Measurements from ENCODE around the gene SLC35D3. TPM values are rescaled to one million over a fixed set of nuclear protein-coding genes. Genes with fewer than 3 reads are reported as not detected.
"Not testable (repeated sequence)": the region's sequence is repeated elsewhere in the genome, so short reads cannot be mapped to it uniquely, and the experiment has no call there.

The SLC35D3 gene

DNA sequence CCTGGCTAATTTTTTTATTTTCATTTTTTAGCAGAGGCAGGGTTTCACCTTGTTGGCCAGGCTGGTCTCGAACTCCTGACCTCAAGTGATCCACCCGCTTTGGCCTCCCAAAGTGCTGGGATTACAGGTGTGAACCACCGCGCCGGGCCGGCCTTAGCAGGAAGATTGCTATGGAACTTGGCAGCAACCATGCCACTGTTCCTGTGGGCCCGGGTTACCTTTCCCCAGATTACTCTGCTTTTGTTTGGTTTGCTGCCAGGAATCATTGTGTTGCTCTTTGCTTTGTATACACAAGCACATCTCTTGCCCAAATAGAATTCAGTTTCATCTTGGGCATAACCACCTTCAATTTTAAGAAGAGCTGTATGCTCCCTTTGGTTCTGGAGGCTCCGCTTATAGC lies 51.7 kb downstream of the SLC35D3 start:
- not testable (repeated sequence) for H3K9me3 ChIP-seq (ENCODE audit: control insufficient read depth, low read length); H3K23ac ChIP-seq (ENCODE audit: low read length in 2 of 2); H3K18ac ChIP-seq (ENCODE audit: low read depth in 1 of 2, low read length in 2 of 2); DNase-seq; H2BK5ac ChIP-seq (ENCODE audit: low read depth, low read length, poor library complexity, severe bottlenecking); H3K4me1 ChIP-seq (ENCODE audit: control insufficient read depth, insufficient read depth, low read depth, low read length); H2AK5ac ChIP-seq (ENCODE audit: low read length, severe bottlenecking); H4K91ac ChIP-seq (ENCODE audit: low read length); H4K8ac ChIP-seq (ENCODE audit: low read length); H3K4ac ChIP-seq (ENCODE audit: low read depth in 1 of 2, low read length in 2 of 2); H3K4me2 ChIP-seq (ENCODE audit: low read length, poor library complexity, severe bottlenecking); H3K14ac ChIP-seq (ENCODE audit: low read length in 2 of 2); H3K27me3 ChIP-seq (ENCODE audit: control insufficient read depth in 1 of 2, insufficient read depth in 1 of 2, low read length in 2 of 2); H2BK15ac ChIP-seq (ENCODE audit: low read depth, poor library complexity, severe bottlenecking); H3K79me1 ChIP-seq (replicated peaks; ENCODE audit: low read length, poor library complexity, severe bottlenecking); H2BK12ac ChIP-seq (ENCODE audit: low read length in 2 of 2); H3K4me3 ChIP-seq (ENCODE audit: insufficient read depth in 1 of 2, low read depth in 1 of 2, low read length in 2 of 2); H2BK120ac ChIP-seq (ENCODE audit: low read depth, low read length); H3K36me3 ChIP-seq (ENCODE audit: control insufficient read depth in 1 of 2, insufficient read depth in 2 of 2, low read depth in 1 of 2, low read length in 2 of 2); H3K9ac ChIP-seq (ENCODE audit: low read length); H3K27ac ChIP-seq (ENCODE audit: low read length, poor library complexity, severe bottlenecking); H2AFZ ChIP-seq (ENCODE audit: low read depth, low read length)
- WGBS, result 95% methylated on average over 8 of the region's 8 CpGs

Small RNA genes within 50 kb of the gene (small RNA-seq; reads per million reads assigned to genes)
- gene RF00019 (ENCODE audit: low read depth) (not detected), gene RPL35AP3 (ENCODE audit: low read depth) (not detected)
